ENCODE measurements around the gene CALM1.

The CALM1 gene

GRCh38 chr14:90408713-90409112 is 11.9 kb downstream of the CALM1 start:
- DNase-seq (ENCODE audit: low read depth, low spot score) = no peak

GRCh38 chr14:90409209-90409730 is 12.4 kb downstream of the CALM1 start:
- peak; percentile 78 for DNase-seq (ENCODE audit: low read depth, low spot score)

DNA sequence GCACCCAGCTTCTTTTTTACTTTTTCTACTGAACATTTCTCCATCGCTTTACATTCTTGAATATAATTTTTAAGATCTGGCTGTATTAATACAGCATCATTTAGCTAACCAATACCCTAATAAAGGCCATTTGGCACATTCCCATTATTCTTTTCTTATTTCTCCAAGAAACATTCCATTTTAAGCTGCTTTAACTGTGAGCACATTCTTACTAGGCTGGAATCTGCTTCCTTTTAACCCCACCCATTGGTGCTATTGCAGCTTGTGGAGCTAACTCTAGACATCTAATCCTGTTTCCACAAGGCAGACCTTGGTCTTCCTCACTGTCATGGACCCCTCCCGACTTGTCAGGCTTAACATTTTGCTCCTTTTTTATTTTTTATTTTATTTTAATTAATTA is 15.2 kb downstream of the CALM1 start:
- DNase-seq (ENCODE audit: low read depth, low spot score) = no peak

- DNase-seq (ENCODE audit: low read depth, low spot score) = no peak
Observed at GRCh38 chr14:90416720-90417119, 19.9 kb downstream of the CALM1 start.

GRCh38 chr14:90418053-90418452 is 21.2 kb downstream of the CALM1 start:
- no peak for DNase-seq (ENCODE audit: low read depth, low spot score)

- peak; percentile 48 for DNase-seq (ENCODE audit: low read depth, low spot score)
Observed at GRCh38 chr14:90419200-90419599, 22.4 kb downstream of the CALM1 start.

GRCh38 chr14:90421001-90421631 is 24.3 kb downstream of the CALM1 start:
- DNase-seq (ENCODE audit: low read depth, low spot score) = no peak

DNA sequence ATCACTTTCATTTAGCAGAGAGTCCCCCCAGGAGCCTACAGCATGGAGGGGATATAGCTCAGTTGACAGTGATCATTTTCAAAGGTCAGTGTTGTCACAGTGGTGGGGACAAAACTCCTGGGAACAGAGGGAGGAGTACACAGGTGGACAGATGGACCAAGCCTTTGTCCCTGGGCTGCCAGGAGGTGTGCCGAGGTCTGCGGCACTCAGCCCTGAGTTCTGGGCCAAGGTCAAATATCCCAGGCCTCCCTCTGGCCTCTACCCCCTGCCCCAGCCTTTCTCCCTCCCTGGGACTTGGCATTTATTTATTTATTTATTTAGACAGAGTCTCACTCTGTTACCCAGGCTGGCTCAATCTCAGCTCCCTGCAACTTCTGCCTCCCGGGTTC is 24.8 kb downstream of the CALM1 start:
- no peak for DNase-seq (ENCODE audit: low read depth, low spot score)

- DNase-seq (ENCODE audit: low read depth, low spot score) = no peak
Observed at GRCh38 chr14:90423166-90423565, 26.3 kb downstream of the CALM1 start.

DNA sequence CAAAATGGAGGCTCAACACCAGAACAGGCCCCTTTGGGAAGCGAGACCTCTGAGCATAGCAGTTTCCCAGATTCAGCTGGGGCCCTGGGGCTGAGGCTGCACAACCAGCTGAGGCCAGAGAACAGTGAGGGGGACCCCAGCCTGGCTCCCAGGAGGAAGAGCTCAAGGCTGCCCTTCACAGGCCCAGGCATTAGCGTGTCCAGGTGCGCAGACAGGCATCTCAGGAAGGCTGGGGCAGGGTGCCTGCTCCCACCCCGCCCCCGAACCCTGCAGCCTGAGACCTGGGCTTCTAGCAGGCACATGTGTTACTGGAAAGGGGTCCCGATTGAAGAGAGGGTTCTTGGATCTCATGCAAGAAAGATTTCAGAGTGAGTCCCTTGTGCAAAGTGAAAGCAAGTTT is 27.2 kb downstream of the CALM1 start:
- DNase-seq (ENCODE audit: low read depth, low spot score) = no peak

DNA sequence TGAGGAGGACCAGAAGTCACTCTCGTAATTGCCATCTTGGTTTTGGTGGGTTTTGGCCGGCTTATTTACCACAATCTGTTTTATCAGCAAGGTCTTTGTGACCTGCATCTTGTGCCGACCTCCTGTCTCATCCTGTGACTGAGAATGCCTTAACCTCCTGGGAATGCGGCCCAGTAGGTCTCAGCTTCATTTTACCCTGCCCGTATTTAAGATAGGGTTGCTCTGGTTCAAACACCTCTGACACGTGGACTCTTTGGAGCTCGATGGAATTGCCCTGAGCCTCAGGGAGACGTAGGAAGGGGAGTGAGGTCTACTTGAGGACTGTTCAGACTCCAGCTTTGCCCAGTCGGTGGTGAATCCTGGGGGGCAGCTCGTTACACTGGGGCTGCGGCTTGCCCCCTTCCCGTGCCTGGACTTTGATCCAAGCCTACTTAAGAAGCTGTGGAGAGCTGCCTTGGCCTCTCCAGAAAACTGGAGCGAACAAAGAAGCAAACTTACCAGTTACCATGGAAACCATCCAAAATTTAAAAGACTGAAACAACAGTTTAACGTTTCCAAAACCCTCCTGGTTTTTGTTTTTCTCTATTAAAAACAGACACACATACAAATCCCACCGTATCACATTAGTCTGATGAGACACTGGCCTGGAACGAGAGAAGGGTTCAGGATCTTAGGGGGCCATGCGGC is 28.0 kb downstream of the CALM1 start:
- DNase-seq (ENCODE audit: low read depth, low spot score) = no peak

DNA sequence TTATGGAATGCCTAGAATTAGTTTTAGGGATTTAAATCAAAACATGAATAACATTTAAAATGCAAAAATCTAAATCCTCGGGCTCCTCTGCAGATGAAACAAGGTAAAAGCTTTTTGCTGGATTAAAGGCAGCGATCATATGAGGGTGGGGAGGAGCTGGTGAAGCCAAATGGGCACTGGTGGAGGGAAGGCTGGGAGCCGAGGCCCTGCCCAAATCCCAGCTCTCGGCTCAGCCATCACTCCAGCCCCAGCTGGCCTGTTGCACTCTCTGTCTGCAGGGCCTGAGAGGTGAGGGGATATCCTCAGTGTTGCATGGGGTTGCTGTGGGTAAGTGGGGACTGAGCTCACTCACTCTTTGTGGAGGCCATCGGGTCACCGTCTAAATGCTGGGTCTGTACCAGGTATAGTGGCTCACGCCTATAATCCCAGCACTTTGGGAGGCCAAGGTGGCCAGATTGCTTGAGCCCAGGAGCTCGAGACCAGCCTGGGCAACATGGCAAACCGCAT is 28.6 kb downstream of the CALM1 start:
- no peak for DNase-seq (ENCODE audit: low read depth, low spot score)

DNA sequence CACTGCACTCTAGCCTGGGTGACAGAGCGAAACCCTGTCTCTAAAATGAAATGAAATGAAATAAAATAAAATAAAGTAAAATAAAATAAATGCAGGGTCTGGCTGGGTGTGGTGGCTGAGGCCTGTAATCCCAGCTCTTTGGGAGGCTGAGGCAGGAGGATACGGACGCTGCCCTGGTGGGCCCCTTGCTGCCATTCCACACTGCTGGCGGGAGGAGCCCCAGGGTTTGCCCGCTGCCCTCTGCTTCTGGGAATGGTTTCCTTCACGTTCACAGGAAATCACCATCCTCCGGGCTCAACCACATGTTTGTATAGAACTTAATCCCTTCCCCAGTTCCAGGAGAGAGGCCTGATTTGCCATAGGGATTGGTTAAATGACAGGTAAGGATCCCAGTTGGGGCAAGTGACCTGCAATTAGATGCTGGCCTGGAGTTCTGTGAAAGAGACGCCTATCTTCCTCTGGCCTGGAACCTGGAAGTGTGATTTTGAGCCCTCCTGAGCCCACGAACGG is 29.3 kb downstream of the CALM1 start:
- no peak for DNase-seq (ENCODE audit: low read depth, low spot score)

- DNase-seq (ENCODE audit: low read depth, low spot score) = no peak
Observed at GRCh38 chr14:90426663-90427062, 29.8 kb downstream of the CALM1 start.

- DNase-seq (ENCODE audit: low read depth, low spot score) = no peak
Observed at GRCh38 chr14:90427848-90428426, 31.1 kb downstream of the CALM1 start.

DNA sequence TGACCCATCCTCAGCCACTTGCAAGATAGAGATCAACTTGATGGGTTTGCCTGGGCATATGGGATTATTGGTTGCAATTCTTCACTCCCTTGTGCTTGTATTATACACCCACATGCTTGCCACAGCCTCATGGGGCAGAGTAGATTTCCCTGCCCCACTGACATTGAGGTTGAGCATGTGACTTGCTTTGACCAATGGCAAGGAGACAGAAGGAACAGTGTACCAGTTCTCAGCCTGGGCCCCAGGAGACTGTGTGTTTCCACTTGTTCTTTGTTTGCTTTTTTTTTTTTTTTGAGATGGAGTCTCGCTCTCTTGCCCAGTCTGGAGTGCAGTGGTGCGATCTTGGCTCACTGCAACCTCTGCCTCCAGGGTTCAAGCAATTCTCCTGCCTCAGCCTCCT is 31.8 kb downstream of the CALM1 start:
- no peak for DNase-seq (ENCODE audit: low read depth, low spot score)

GRCh38 chr14:90429236-90429635 is 32.4 kb downstream of the CALM1 start:
- no peak for DNase-seq (ENCODE audit: low read depth, low spot score)

- no peak for DNase-seq (ENCODE audit: low read depth, low spot score)
Observed at GRCh38 chr14:90429754-90430153, 32.9 kb downstream of the CALM1 start.

DNA sequence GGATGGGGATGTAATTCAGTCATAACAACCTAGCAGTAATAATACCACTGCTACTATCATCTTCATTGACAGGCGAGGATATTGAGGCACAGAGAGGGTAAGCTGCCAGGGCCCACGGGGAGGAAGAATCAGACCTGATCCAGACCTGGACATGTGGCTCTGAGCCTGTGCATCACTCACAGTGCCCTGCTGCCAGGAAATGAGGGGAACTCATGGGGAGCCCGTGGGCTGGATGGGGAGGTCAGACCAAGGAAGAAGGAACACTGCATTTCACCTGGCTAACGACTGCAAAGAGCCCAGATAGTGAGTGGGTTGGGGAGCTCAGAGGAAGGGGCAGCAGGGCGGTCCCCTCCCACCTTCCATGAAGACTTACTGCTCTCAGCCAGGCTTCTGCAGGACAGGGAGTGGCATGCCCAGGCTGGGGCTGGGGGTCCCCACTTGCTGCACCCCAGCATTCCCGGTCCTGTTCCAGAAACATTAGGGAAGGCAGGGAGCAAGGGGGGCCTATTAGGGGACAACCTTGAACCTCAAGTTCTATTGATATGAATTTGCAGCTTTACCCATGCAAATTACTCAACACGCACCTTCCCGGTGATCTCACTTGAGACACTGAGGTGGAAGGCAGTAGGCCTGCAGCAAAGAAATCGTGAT is 37.7 kb downstream of the CALM1 start:
- DNase-seq (ENCODE audit: low read depth, low spot score) = no peak

GRCh38 chr14:90438841-90439240 is 42.0 kb downstream of the CALM1 start:
- no peak for DNase-seq (ENCODE audit: low read depth, low spot score)

- no peak for DNase-seq (ENCODE audit: low read depth, low spot score)
Observed at GRCh38 chr14:90440021-90440451, 43.2 kb downstream of the CALM1 start.

GRCh38 chr14:90440592-90440991 is 43.8 kb downstream of the CALM1 start:
- no peak for DNase-seq (ENCODE audit: low read depth, low spot score)
